SK-N-MC (cell line): Measurements from ENCODE around the gene RPAP3.
A peak's percentile ranks its signal among the peaks of the same experiment; 100 is the strongest.
"Not testable (repeated sequence)": the region's sequence is repeated elsewhere in the genome, so short reads cannot be mapped to it uniquely, and the experiment has no call there.

ENCODE experiments used
- DNase-seq: peaks from one replicate; pipeline ENCODE4 v3.0.0-alpha.2; 2011; ENCODE audit warnings: low read depth, low spot score
- H3K27ac ChIP-seq: fragments of 200-600 bp; sonication (generic); 2 replicates; pipeline ENCODE4 v1.5.1; 2016; ENCODE audit warnings: mixed run types
- H3K36me3 ChIP-seq: fragments of 200-600 bp; sonication (generic); 2 replicates; pipeline ENCODE4 v1.6.1; 2017; ENCODE audit warnings: antibody characterized with exemption, low read length, mixed read lengths; ENCODE audit not compliant: insufficient read depth
- H3K4me3 ChIP-seq: fragments of 200-600 bp; sonication (generic); 2 replicates; pipeline ENCODE4 v1.5.1; 2016
- H3K9ac ChIP-seq: fragments of 200-600 bp; sonication (generic); 2 replicates; pipeline ENCODE4 v1.8.0; 2017; ENCODE audit warnings: mixed run types, mixed read lengths; ENCODE audit not compliant: insufficient read length
- H3K9me3 ChIP-seq: fragments of 200-600 bp; sonication (generic); 2 replicates; pipeline ENCODE4 v1.6.1; 2017; ENCODE audit warnings: low read depth, mild to moderate bottlenecking, antibody characterized with exemption, low read length, moderate library complexity, mixed read lengths
- EZH2 ChIP-seq: fragments of 200-600 bp; sonication (generic); IDR thresholded peaks from one replicate; pipeline ENCODE4 v1.6.1; 2017; ENCODE audit warnings: antibody characterized with exemption
- FOXP2 ChIP-seq: optimal IDR thresholded peaks from 2 replicates; pipeline ENCODE3; 2011; ENCODE audit warnings: mild to moderate bottlenecking, moderate library complexity; ENCODE audit not compliant: insufficient read depth; ENCODE audit errors: extremely low read length, control extremely low read depth
- POLR2AphosphoS5 ChIP-seq: IDR thresholded peaks from 2 replicates; pipeline ENCODE4 v1.6.1; 2012; ENCODE audit warnings: mild to moderate bottlenecking, low read depth, low read length, borderline replicate concordance

Gene RPAP3

DNA sequence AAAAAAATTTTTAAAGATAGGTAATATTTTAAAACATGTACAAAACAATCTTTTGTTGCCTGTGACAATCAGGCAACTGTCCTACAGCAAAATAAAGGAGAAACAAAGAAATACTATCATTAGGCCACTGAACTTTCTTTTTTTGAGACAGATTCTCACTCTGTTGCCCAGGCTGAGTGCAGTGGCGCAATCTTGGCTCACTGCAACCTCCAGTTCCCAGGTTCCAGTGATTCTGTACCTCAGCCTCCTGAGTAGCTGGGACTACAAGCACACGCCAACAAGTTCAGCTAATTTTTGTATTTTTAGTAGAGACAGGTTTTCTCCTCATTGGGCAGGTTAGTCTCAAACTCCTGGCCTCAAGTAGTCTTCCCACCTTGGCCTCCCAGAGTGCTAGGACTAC, 16.6 kb downstream of the RPAP3 start:
- no peak overlapping the region for H3K9ac ChIP-seq
- no peak overlapping the region for H3K4me3 ChIP-seq
- peaks cover 47% of the 10 kb centered on the region for H3K36me3 ChIP-seq
- no peak overlapping the region for H3K27ac ChIP-seq
- DNase-seq = no peak
- H3K9me3 ChIP-seq = no peaks in the 10 kb centered on the region
- TF ChIP-seq POLR2AphosphoS5 (no peak), FOXP2 (no peak), EZH2 (no peak)

DNA sequence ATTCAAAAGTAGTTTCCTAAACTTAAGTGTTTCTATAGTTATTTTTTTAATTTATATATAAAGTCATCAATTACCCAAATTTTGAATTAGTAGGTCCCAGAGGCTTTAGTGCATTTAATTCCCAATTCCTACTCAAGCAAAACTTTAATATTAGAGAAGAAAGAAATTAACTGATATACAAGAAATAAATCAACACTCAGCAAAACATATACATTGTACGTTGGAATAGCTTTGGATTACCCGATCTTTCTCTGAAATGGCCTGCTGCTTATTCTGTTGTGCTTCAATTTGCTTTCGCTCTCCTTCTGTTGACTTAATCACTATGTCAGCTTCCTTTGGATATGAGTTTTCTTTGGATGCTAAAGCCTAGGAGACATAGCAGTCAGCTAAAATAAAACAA, 18.2 kb downstream of the RPAP3 start:
- H3K9ac ChIP-seq = no peak overlapping the region
- H3K9me3 ChIP-seq = no peaks in the 10 kb centered on the region
- no peak for DNase-seq
- TF ChIP-seq FOXP2 (no peak), EZH2 (no peak), POLR2AphosphoS5 (no peak)
- no peak overlapping the region for H3K27ac ChIP-seq
- H3K4me3 ChIP-seq = no peak overlapping the region
- H3K36me3 ChIP-seq = peaks cover 44% of the 10 kb centered on the region

DNA sequence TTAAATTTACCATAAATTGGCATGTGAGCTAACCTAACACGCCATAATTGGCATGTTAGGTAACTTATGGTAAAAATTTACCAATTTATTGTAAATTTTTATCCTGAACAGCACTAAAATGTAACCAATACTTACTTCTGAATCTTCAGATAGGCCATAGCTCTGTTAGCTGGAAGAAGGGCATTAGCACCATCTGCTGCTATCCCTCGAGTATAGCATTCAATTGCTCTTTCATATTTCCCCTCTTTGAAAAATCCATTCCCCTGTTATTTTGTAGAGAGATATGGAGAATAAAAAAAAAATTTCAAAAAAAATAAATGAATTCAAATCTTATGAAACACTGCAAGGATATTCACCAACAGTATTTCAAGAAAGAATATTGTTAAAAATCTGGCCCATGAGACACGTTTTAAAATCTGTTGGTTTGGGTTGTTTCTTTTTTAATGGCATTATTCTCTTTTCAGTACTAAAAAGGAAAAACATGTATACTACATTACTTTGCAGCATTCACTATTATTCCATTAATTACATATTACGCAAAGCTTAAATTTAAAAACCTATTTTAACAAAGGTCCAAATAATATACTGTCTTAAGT, 19.1 kb downstream of the RPAP3 start:
- TF ChIP-seq POLR2AphosphoS5 = no peak
- no peak for TF ChIP-seq FOXP2
- TF ChIP-seq EZH2 = no peak
- DNase-seq = peak; percentile 34
- Histone ChIP-seq H3K4me3 (no peak overlapping the region), H3K36me3 (peaks cover 43% of the 10 kb centered on the region), H3K27ac (no peak overlapping the region), H3K9me3 (no peaks in the 10 kb centered on the region), H3K9ac (no peak overlapping the region)

DNA sequence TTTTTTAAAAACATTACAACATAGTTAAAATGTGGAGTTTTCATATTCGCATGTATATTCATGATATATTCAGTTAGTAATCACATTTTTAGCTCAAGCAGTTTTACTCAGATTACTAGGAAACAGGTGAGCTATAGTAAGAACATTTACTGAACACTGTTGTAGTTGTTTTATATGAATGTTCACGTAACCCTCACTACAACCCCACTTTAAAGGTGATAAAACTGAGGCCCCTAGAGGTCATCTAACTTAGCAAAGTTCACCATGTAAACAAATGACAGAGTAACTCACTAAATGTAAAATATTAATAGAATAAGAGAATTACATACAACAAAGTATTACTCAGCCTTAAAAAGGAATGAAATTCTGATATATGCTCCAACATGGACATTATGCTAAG, 26.0 kb downstream of the RPAP3 start:
- peaks cover 53% of the 10 kb centered on the region for H3K36me3 ChIP-seq
- no peak overlapping the region for H3K4me3 ChIP-seq
- no peaks in the 10 kb centered on the region for H3K9me3 ChIP-seq
- no peak overlapping the region for H3K9ac ChIP-seq
- TF ChIP-seq POLR2AphosphoS5 = no peak
- no peak for TF ChIP-seq FOXP2
- no peak for TF ChIP-seq EZH2
- DNase-seq = no peak
- no peak overlapping the region for H3K27ac ChIP-seq

DNA sequence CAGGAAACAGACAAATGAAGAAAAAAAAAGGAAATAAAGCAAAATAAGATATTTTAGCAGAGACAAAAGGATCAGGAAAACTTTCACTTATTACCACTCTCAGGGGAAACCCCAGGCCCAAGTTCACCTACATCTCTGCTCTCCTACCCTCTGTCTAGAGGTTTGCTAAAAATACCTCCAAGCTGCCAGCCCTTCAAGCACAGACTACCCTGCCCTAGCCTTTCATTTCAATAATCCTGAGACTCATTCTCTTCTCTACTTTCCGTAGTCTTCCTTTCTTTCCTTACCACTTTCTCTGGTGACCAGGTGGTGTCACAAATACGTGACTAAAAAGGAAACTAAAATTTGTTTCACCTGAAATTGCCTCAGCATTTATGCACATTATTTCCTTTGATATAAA, 33.8 kb downstream of the RPAP3 start:
- no peak for DNase-seq
- no peak overlapping the region for H3K4me3 ChIP-seq
- H3K27ac ChIP-seq = no peak overlapping the region
- H3K9me3 ChIP-seq = no peaks in the 10 kb centered on the region
- H3K36me3 ChIP-seq = peaks cover 51% of the 10 kb centered on the region
- TF ChIP-seq POLR2AphosphoS5 (no peak), EZH2 (no peak), FOXP2 (no peak)
- H3K9ac ChIP-seq = no peak overlapping the region

DNA sequence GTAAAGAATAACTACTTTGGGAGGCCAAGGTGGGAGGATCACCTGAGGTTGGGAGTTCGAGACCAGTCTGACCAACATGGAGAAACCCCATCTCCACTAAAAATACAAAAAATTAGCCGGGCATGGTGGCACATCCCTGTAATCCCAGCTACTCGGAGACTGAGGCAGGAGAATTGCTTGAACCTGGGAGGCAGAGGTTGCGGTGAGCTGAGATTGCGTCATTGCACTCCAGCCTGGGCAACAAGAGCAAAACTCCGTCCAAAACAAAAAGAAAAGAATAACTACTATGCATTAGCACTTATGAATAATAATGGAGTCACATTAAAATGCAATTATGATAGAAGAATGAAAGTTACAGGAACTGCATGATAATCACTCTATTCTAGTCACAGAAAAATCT, 37.9 kb downstream of the RPAP3 start:
- peaks cover 65% of the 10 kb centered on the region for H3K36me3 ChIP-seq

DNA sequence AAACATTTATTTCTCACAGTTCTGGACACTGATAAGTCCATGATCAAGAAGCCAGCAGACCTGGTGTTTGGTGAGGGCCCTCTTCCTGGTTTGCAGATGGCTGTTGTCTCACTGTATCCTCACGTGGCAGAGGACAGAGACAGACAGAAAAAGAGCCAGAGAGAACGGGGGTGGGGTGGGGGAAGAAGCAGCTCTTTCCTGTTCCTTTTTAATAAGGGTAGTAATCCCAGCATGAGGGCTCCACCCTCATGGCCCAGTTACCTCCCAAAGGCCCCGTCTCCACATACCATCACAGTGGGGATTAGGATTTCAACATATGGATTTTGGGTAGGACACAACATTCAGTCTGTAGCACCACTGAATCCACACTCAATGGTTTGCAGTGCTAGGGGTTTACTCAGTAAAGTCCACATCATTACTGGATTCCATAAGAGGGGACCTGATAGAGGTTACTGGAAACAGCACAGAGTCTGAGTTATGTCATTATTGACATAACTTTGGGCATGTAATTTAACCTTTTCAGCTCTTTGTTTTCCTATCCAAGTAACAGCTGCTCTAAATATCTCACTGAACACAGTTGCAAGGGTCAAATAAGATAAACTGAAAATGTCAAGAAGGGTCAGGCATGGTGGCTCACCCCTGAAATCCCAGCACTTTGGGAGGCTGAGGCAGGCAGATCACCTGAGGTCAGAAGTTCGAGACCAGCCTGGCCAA, 53.2 kb downstream of the RPAP3 start:
- no peak for DNase-seq
- Histone ChIP-seq H3K4me3 (peak overlapping the region; percentile 27), H3K36me3 (peaks cover 5% of the 10 kb centered on the region; the same call in 1 of the 2 replicates), H3K9me3 (no peaks in the 10 kb centered on the region), H3K27ac (peak overlapping the region; percentile 71; the same call in 1 of the 2 replicates), H3K9ac (peak overlapping the region; percentile 9)
- TF ChIP-seq EZH2 (no peak), FOXP2 (no peak), POLR2AphosphoS5 (no peak)

More for the DNA sequence above, 37.9 kb downstream of the RPAP3 start:
- H3K27ac ChIP-seq, H3K4me3 ChIP-seq, H3K9me3 ChIP-seq, DNase-seq, H3K9ac ChIP-seq: not testable (repeated sequence)

DNA sequence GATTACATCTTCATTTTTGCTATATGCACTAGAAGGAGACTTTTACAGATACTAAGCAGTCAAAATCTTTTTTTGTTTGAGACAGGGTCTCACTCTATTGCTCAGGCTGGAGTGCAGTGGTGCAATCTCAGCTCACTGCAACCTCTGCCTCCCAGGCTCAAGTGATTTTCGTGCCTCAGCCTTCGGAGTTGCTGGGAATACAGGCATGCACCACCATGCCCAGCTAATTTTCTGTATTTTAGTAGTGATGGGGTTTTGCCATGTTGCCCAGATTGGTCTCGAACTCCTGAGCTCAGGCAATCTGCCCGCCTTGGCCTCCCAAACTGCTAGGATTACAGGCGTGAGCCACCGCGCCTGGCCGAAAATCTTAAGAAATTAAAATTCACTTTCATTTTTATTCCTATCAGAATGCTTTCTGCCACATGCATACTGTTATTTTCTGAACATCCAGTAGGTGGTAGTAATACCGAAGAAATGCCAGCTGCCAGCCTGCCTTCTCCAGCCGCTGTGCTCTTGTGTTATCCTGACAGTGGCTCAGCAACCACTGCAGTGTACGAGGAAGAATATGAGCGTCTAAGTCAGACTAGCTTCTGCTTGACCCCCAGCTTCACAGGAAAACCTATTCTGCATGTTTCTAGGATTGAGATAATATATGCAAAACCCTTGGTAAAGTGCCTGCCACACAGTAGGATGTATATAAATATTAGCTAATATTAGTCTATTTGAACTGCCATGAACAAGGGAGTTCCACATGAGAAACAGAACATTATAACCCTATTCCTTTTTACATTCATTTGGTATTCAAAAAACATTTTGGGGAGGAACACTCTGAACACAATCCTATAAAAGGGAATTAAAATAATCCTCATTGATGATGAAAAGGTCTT, 54.2 kb downstream of the RPAP3 start:
- H3K36me3 ChIP-seq = peaks cover 7% of the 10 kb centered on the region; the same call in 1 of the 2 replicates
- H3K9me3 ChIP-seq = no peaks in the 10 kb centered on the region
- peak overlapping the region; percentile 27; the same call in 1 of the 2 replicates for H3K4me3 ChIP-seq
- no peak for DNase-seq
- H3K27ac ChIP-seq = peak overlapping the region; percentile 71; the same call in 1 of the 2 replicates
- no peak for TF ChIP-seq POLR2AphosphoS5
- no peak for TF ChIP-seq FOXP2
- TF ChIP-seq EZH2 = no peak
- peak overlapping the region; percentile 9 for H3K9ac ChIP-seq

DNA sequence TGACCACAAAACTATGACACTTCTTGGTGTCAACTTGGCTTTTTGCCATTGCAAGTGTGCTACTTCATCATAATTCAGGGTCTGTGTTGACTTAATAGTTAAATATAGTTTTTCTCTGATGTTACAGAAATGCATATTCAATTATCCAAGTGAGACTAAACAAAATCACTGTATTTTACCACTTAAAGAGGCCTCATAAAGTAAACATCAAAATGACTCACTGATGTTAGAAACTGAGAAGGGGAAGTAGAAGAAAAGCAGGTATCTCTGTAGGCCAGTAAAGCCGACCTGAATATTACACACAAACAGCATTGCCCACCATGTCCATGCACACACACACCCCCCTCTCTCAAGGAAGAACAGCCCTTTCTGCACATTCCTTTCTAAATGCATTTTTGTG, 55.4 kb downstream of the RPAP3 start:
- no peak for TF ChIP-seq POLR2AphosphoS5
- no peak for TF ChIP-seq EZH2
- TF ChIP-seq FOXP2 = no peak
- DNase-seq = no peak
- no peak overlapping the region for H3K4me3 ChIP-seq
- H3K36me3 ChIP-seq = peaks cover 13% of the 10 kb centered on the region; the same call in 1 of the 2 replicates
- no peaks in the 10 kb centered on the region for H3K9me3 ChIP-seq
- no peak overlapping the region for H3K9ac ChIP-seq
- no peak overlapping the region for H3K27ac ChIP-seq
